OCI-LY3 (cell line): ENCODE results near the gene SLC35A5.

Source experiments
- CTCF ChIP-seq: fragments of 200-600, 300-600 bp; sonication (generic); IDR thresholded peaks from 2 replicates; pipeline ENCODE4 v1.5.1; 2014; ENCODE audit warnings: antibody characterized with exemption, low read length, low read depth
- EZH2phosphoT487 ChIP-seq: fragments of 200-600 bp; shearing (Covaris generic); IDR thresholded peaks from 2 replicates; pipeline ENCODE4 v1.6.1; 2018; ENCODE audit warnings: antibody characterized with exemption, mixed run types, low read depth

DNA sequence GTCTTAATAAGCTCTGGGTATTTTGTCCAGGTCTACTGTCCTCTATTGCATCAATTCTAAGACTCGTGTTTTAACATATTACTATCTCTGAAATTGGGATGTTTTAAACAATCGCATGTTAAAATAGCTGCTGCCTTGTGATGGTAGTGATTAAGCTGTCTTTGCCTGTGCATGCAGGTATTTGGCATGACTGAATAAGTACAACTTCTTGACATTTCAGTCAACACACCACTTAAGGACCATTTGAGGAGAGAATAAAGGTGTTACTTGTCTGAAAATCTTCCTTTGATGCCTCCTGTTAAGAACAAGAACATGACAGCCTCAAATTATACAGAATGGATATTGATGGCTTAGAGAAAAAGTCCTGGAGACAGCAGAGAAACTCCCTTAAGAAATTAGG lies 33.0 kb downstream of the SLC35A5 start:
- no peak for TF ChIP-seq CTCF
- TF ChIP-seq EZH2phosphoT487 = no peak
